HL-60 (cell line): Measurements from ENCODE around the gene NFIA.

Source experiments
- DNase-seq, 2 experiments: peaks; one replicate each; pipeline ENCODE4 v3.0.0-alpha.2; 2010 to 2020; ENCODE audit warnings: low read depth in 1 of 2, low spot score in 1 of 2
- H3K27ac ChIP-seq: fragments of 250-450 bp; sonication (Bioruptor Pico); replicated peaks from 2 replicates; pipeline ENCODE4 v1.5.1; 2020; ENCODE audit warnings: mild to moderate bottlenecking, moderate library complexity
- H3K27me3 ChIP-seq: fragments of 250-450 bp; sonication (Bioruptor Pico); 2 replicates; pipeline ENCODE4 v1.5.1; 2021; ENCODE audit warnings: mild to moderate bottlenecking, moderate library complexity; ENCODE audit not compliant: insufficient read depth, poor library complexity, severe bottlenecking
- H3K4me3 ChIP-seq: replicated peaks from 2 replicates; pipeline ENCODE4 v1.5.1; 2011; ENCODE audit warnings: mild to moderate bottlenecking, control low read depth, low read length; ENCODE audit not compliant: insufficient read depth
- GABPA ChIP-seq: IDR thresholded peaks from 2 replicates; pipeline ENCODE4 v1.6.1; 2012; ENCODE audit warnings: low read depth
- POLR2AphosphoS5 ChIP-seq: IDR thresholded peaks from 2 replicates; pipeline ENCODE4 v1.6.1; 2012; ENCODE audit warnings: low read depth
- SPI1 ChIP-seq: IDR thresholded peaks from 2 replicates; pipeline ENCODE4 v1.6.1; 2012; ENCODE audit warnings: low read depth, mild to moderate bottlenecking, borderline replicate concordance
- TF ChIP-seq, protein P1 (sequence below): IDR thresholded peaks from one replicate; pipeline ENCODE4 v1.5.1; 2011; ENCODE audit warnings: low read length, control low read depth, inconsistent platforms; ENCODE audit not compliant: insufficient read depth
- TF ChIP-seq, protein P2 (sequence below): IDR thresholded peaks from 2 replicates; pipeline ENCODE4 v1.6.1; 2012; ENCODE audit warnings: low read depth; ENCODE audit not compliant: insufficient replicate concordance

The NFIA gene

DNA sequence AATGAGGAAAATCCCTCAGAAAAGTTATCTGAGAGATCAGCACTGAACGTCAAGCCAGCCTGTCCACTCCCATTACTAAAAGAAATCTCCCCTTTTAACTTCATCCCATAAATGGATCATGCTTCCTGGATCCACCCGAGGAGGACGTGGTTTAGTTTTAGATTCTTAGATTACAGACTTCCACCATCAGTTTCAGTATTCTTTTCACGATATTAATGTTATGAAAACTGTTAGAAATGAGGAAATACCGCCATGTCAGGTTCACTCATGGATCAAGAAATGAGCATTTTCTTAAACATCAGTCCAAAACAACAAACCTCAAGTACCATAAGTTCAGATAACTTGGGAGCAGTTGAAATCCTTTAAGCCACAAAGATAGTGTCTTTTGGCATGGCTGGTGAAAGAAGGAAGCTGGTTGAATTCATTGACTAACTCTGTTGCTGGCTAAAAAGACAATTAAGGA lies 49.8 kb downstream of the NFIA start:
- TF ChIP-seq, protein P1, sequence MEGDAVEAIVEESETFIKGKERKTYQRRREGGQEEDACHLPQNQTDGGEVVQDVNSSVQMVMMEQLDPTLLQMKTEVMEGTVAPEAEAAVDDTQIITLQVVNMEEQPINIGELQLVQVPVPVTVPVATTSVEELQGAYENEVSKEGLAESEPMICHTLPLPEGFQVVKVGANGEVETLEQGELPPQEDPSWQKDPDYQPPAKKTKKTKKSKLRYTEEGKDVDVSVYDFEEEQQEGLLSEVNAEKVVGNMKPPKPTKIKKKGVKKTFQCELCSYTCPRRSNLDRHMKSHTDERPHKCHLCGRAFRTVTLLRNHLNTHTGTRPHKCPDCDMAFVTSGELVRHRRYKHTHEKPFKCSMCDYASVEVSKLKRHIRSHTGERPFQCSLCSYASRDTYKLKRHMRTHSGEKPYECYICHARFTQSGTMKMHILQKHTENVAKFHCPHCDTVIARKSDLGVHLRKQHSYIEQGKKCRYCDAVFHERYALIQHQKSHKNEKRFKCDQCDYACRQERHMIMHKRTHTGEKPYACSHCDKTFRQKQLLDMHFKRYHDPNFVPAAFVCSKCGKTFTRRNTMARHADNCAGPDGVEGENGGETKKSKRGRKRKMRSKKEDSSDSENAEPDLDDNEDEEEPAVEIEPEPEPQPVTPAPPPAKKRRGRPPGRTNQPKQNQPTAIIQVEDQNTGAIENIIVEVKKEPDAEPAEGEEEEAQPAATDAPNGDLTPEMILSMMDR = no peak
- TF ChIP-seq, protein P2, sequence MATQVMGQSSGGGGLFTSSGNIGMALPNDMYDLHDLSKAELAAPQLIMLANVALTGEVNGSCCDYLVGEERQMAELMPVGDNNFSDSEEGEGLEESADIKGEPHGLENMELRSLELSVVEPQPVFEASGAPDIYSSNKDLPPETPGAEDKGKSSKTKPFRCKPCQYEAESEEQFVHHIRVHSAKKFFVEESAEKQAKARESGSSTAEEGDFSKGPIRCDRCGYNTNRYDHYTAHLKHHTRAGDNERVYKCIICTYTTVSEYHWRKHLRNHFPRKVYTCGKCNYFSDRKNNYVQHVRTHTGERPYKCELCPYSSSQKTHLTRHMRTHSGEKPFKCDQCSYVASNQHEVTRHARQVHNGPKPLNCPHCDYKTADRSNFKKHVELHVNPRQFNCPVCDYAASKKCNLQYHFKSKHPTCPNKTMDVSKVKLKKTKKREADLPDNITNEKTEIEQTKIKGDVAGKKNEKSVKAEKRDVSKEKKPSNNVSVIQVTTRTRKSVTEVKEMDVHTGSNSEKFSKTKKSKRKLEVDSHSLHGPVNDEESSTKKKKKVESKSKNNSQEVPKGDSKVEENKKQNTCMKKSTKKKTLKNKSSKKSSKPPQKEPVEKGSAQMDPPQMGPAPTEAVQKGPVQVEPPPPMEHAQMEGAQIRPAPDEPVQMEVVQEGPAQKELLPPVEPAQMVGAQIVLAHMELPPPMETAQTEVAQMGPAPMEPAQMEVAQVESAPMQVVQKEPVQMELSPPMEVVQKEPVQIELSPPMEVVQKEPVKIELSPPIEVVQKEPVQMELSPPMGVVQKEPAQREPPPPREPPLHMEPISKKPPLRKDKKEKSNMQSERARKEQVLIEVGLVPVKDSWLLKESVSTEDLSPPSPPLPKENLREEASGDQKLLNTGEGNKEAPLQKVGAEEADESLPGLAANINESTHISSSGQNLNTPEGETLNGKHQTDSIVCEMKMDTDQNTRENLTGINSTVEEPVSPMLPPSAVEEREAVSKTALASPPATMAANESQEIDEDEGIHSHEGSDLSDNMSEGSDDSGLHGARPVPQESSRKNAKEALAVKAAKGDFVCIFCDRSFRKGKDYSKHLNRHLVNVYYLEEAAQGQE = no peak
- TF ChIP-seq GABPA = no peak
- H3K27ac ChIP-seq = no peak overlapping the region
- H3K27me3 ChIP-seq = no peaks in the 10 kb centered on the region
- H3K4me3 ChIP-seq = no peak overlapping the region
- DNase-seq = no peak

DNA sequence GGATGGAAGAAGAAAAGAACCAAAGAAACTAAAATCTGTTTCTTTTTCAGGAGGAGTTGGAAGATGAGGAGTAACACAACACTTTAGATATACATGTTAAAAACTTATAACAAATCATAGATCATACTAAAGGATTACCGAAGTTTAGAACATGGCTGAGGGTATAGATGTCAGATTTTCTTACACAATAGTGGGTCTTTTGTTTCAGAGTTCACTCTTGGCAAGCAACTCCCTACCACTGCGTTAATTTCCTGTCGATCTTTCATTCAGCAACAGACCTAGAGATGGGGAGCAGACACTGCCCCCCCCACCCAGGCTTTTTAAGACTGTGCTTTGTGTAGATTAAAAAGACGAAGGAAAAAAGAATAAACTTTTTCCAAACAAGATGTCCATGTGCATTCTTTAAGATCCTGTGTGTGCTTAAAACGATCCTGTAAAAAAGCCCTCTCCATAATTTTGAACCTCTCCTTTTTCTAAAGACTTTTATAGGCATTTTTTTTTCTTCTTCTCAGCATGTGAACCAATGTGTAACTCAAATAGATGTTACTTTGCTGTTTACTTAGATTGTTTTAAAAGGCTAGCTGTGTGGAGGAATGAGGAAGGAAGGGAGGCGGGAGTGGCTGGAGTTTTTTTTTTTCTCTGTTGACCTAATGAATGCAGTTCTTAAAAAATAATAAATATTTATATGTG lies 50.4 kb downstream of the NFIA start:
- Histone ChIP-seq H3K4me3 (no peak overlapping the region), H3K27me3 (no peaks in the 10 kb centered on the region), H3K27ac (no peak overlapping the region)
- TF ChIP-seq, protein P2 = no peak
- TF ChIP-seq POLR2AphosphoS5 (no peak), GABPA (no peak), SPI1 (no peak)
- TF ChIP-seq, protein P1 = no peak
- DNase-seq = no peak

DNA sequence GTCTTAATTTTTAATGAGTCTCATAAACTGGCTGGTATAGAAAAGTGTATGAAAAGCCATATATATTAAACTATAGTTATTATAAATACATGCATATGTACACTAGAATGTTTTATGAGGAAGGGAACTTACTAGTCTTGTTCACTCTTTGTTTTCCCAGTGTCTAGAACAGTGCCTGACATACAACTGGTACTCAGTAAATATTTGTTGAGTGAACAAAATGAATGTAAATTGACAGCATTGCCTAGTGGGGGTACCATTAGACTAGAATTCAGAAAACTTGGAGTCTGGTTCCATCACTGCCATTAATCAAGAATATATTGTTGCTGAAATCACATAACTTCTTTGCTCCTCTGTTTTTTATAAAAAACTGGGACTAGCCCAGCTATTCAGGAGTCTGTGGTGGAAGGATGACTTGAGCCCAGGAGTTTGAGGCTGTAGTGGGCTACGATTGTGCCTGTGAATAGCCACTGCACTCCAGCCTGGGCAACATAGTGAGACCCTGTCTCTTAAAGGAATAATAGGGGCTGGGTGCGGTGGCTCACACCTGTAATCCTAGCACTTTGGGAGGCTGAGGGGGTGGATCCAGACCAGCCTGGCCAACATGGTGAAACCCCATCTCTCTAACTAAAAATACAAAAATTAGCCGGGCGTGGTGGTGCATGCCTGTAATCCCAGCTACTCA lies 51.1 kb downstream of the NFIA start:
- H3K27ac ChIP-seq = no peak overlapping the region
- TF ChIP-seq, protein P1 = no peak
- no peak for DNase-seq
- no peak overlapping the region for H3K4me3 ChIP-seq
- H3K27me3 ChIP-seq = no peaks in the 10 kb centered on the region

DNA sequence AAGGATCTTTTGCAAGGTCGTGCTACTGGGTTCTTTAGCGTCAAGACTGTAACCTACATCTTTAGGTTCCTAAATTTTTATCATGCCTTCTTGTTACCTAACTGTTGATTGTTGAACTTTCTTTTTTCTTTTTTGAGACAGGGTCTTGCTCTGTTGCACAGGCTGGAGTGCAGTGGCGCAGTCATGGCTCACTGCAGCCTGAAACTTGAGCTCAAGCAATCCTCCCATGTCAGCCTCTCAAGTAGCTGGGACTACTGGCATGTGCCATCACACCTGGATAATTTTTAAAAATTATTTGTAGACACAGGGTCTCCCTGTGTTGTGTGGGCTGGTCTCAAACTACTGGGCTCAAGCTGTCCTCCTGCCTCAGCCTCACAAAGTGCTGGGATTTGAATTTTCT lies 52.9 kb downstream of the NFIA start:
- DNase-seq = no peak

More for the DNA sequence above, 52.9 kb downstream of the NFIA start:
- Histone ChIP-seq H3K27ac (no peak overlapping the region), H3K4me3 (no peak overlapping the region), H3K27me3 (no peaks in the 10 kb centered on the region)
- TF ChIP-seq SPI1 = no peak
- no peak for TF ChIP-seq POLR2AphosphoS5
- no peak for TF ChIP-seq GABPA
- TF ChIP-seq, protein P2 = no peak
- TF ChIP-seq, protein P1 = no peak
